Adrenal gland (tissue), 12 donors: Measurements from ENCODE around the gene AXIN1. TPM values are rescaled to one million over a fixed set of nuclear protein-coding genes. Genes with fewer than 3 reads are reported as not detected.
"Not testable (repeated sequence)": the region's sequence is repeated elsewhere in the genome, so short reads cannot be mapped to it uniquely, and the experiment has no call there.

ENCODE experiments used
- DNase-seq, 7 donors: peaks; one replicate each; pipeline ENCODE4 v3.0.0-alpha.2; 2019 to 2020
- H3K27ac ChIP-seq, 5 donors: fragments of 200-600 bp; sonication (generic) in 4 of 5; 1 replicate in 3 of 5; 2 replicates in 2 of 5; pipeline versions ENCODE4 v1.5.1 to v1.8.0; 2016 to 2020; ENCODE audit warnings: mild to moderate bottlenecking in 1 of 5
- H3K27me3 ChIP-seq: fragments of 200-600 bp; 2 replicates; pipeline ENCODE4 v1.8.0; 2021
- H3K36me3 ChIP-seq, 2 donors: fragments of 200-600 bp; replicated peaks in 1 of 2; 1 replicate in 1 of 2; 2 replicates in 1 of 2; pipeline versions ENCODE4 v1.5.1 to v1.8.0; 2018 to 2022
- H3K4me1 ChIP-seq, 2 donors: fragments of 200-600 bp; replicated peaks in 1 of 2; 1 replicate in 1 of 2; 2 replicates in 1 of 2; pipeline versions ENCODE4 v1.5.1 to v1.8.0; 2018 to 2021
- H3K4me3 ChIP-seq, 4 donors: fragments of 200-600 bp; sonication (generic) in 3 of 4; one replicate each; pipeline ENCODE4 v1.5.1; 2016 to 2018
- H3K9me3 ChIP-seq, 3 donors: fragments of 200-600 bp; sonication (generic) in 1 of 3; replicated peaks in 1 of 3; 1 replicate in 2 of 3; 2 replicates in 1 of 3; pipeline versions ENCODE4 v1.5.1 to v1.8.0; 2016 to 2021
- CTCF ChIP-seq, 6 experiments: fragments of 450-650 bp in 4 of 6; fragments of 200-600 bp in 2 of 6; sonication (generic) in 1 of 6; IDR thresholded peaks; 1 replicate in 5 of 6; 2 replicates in 1 of 6; pipeline versions ENCODE4 v1.5.1 to v1.8.0; 2016 to 2021; ENCODE audit warnings: antibody characterized with exemption in 6 of 6, mild to moderate bottlenecking in 2 of 6, moderate library complexity in 1 of 6
- POLR2A ChIP-seq, 2 donors: fragments of 450-650 bp; IDR thresholded peaks; one replicate each; pipeline ENCODE4 v1.6.1; 2017; ENCODE audit warnings: antibody characterized with exemption in 2 of 2, mild to moderate bottlenecking in 2 of 2, moderate library complexity in 1 of 2
- WGBS, 4 donors: extraction: QIAGEN DNeasy Blood & Tissue Kit in 2 of 4; methylation state at CpG; one replicate each; pipeline versions ENCODE4 v1.1.5 to v1.1.7; 2013 to 2017; 5-methylcytosine and 5-hydroxymethylcytosine counted together
- intact Hi-C, 2 donors: fragments of 100-400 bp; cut with DNase I; formaldehyde crosslinking; loops; one replicate each; pipeline versions ENCODE4 v1.14.1 to v1.15.0; 2022 to 2023
- polyA plus RNA-seq, 3 donors: library from polyadenylated mRNA; stranded (reverse); fragments of 200-250 nt in 2 of 3; fragments of 350-450 nt in 1 of 3; fragmentation: Illumina TruSeq in 1 of 3; extraction: RNeasy Lipid Tissue Mini Kit (QIAGEN cat#74804) in 1 of 3; gene quantifications; one replicate each; pipeline ENCODE4 v1.2.3, GENCODE V29; 2013 to 2014
- total RNA-seq, 9 donors: library from RNA; depleted of rRNA in 4 of 9; stranded (reverse); fragments of >200 nt in 4 of 9; fragments of 120-200 nt in 1 of 9; fragmentation: NEBNext Ultra II Directional in 1 of 9; extraction: Animal tissue kit (Norgen Biotek cat#: 25700) in 1 of 9; gene quantifications; one replicate each; pipeline versions ENCODE4 v1.1.0 to v1.2.4, GENCODE V29; 2013 to 2023
- donor health status: healthy with polysubstance abuse.
- donor health status: Bipolar disorder and iron deficiency.
- donor health status: DM: yes; HTN: yes; CAD: no.
- donor health status: DM: no; HTN: no; CAD: no.
- donor health status: DM: no; HTN: no; CAD: no.
- donor health status: DM: yes; HTN: yes; CAD: no.

AXIN1 gene
- total and polyA plus RNA-seq, 12 donors = 5.6 to 22.4 (median 16.2) TPM

GRCh38 chr16:347203-347602 lies 5.3 kb downstream of the AXIN1 start:
- no peaks in the 10 kb centered on the region for H3K9me3 ChIP-seq
- peaks cover 0 to 10% of the 10 kb centered on the region in 2 donors for H3K36me3 ChIP-seq
- no peak overlapping the region for H3K4me3 ChIP-seq
- intact Hi-C loops = no loop called here
- no peak overlapping the region for H3K27ac ChIP-seq
- no peak for DNase-seq
- no peak for TF ChIP-seq POLR2A (IDR thresholded peaks at IDR 0.05)
- TF ChIP-seq CTCF (IDR thresholded peaks at IDR 0.05) = no peak
- 93 to 99% (median 97%) methylated on average over 4 to 6 of the region's 6 CpGs for WGBS, 4 donors
- H3K27me3 ChIP-seq = no peaks in the 10 kb centered on the region
- peaks cover 27 to 35% of the 10 kb centered on the region in 2 donors for H3K4me1 ChIP-seq

- no peak for TF ChIP-seq POLR2A (IDR thresholded peaks at IDR 0.05)
- no peak for TF ChIP-seq CTCF (IDR thresholded peaks at IDR 0.05)
- 91 to 96% (median 94%) methylated on average over 9 to 15 of the region's 15 CpGs for WGBS, 4 donors
- intact Hi-C loops = no loop called here
- H3K27ac ChIP-seq = no peak overlapping the region
- DNase-seq = no peak
- H3K9me3 ChIP-seq = no peaks in the 10 kb centered on the region
- no peaks in the 10 kb centered on the region for H3K27me3 ChIP-seq
- no peak overlapping the region for H3K4me3 ChIP-seq
- peaks cover 24 to 33% of the 10 kb centered on the region in 2 donors for H3K4me1 ChIP-seq
- peaks cover 0 to 10% of the 10 kb centered on the region in 2 donors for H3K36me3 ChIP-seq
Observed at GRCh38 chr16:346587-346986, 5.9 kb downstream of the AXIN1 start.

- Histone ChIP-seq H3K27ac (no peak overlapping the region), H3K4me3 (no peak overlapping the region), H3K36me3 (peaks cover 0 to 10% of the 10 kb centered on the region in 2 donors), H3K4me1 (peaks cover 18 to 27% of the 10 kb centered on the region in 2 donors), H3K9me3 (no peaks in the 10 kb centered on the region), H3K27me3 (no peaks in the 10 kb centered on the region)
- no peak for TF ChIP-seq CTCF (IDR thresholded peaks at IDR 0.05)
- TF ChIP-seq POLR2A (IDR thresholded peaks at IDR 0.05) = no peak
- 80 to 92% (median 90%) methylated on average over 11 of the region's 11 CpGs for WGBS, 4 donors
- DNase-seq = no peak
- intact Hi-C loops = no loop called here
Observed at GRCh38 chr16:345772-346171, 6.8 kb downstream of the AXIN1 start.

GRCh38 chr16:342455-343213 lies 9.9 kb downstream of the AXIN1 start:
- Histone ChIP-seq H3K4me1 (peaks cover 9 to 11% of the 10 kb centered on the region in 2 donors), H3K27me3 (no peaks in the 10 kb centered on the region), H3K36me3 (peaks cover 0 to 10% of the 10 kb centered on the region in 2 donors), H3K9me3 (no peaks in the 10 kb centered on the region), H3K27ac (no peak overlapping the region), H3K4me3 (no peak overlapping the region)
- intact Hi-C loops = no loop called here
- TF ChIP-seq CTCF (IDR thresholded peaks at IDR 0.05) = no peak
- no peak for TF ChIP-seq POLR2A (IDR thresholded peaks at IDR 0.05)
- 47 to 94% (median 66%) methylated on average over 3 to 18 of the region's 18 CpGs for WGBS, 4 donors
- peak in 1 of 7 donors; percentile 40 for DNase-seq

GRCh38 chr16:341974-342336 lies 10.6 kb downstream of the AXIN1 start:
- H3K27me3 ChIP-seq, DNase-seq, H3K36me3 ChIP-seq, H3K9me3 ChIP-seq, H3K27ac ChIP-seq, H3K4me3 ChIP-seq, intact Hi-C loops: not testable (repeated sequence)
- 86 to 98% (median 92%) methylated on average over 12 to 13 of the region's 13 CpGs for WGBS, 4 donors
- H3K4me1 ChIP-seq = peaks cover 9 to 11% of the 10 kb centered on the region in 2 donors

GRCh38 chr16:341095-341973 lies 11.2 kb downstream of the AXIN1 start:
- H3K27ac ChIP-seq, H3K27me3 ChIP-seq, H3K4me3 ChIP-seq, intact Hi-C loops, H3K36me3 ChIP-seq, H3K9me3 ChIP-seq, DNase-seq: not testable (repeated sequence)
- peaks cover 9 to 11% of the 10 kb centered on the region in 2 donors for H3K4me1 ChIP-seq
- WGBS, 4 donors = 95 to 100% (median 97%) methylated on average over 3 to 47 of the region's 47 CpGs
